Dedifferentiated amniotic fluid mesenchymal stem cell (primary cell): ENCODE results near the gene WDR37.
"Not testable (repeated sequence)": the region's sequence is repeated elsewhere in the genome, so short reads cannot be mapped to it uniquely, and the experiment has no call there.

Experiments
- DNase-seq: peaks from one replicate; pipeline ENCODE4 v3.0.0-alpha.2; 2016; ENCODE audit errors: extremely low spot score

The WDR37 gene

GRCh38 chr10:1056326-1057105, at the start of gene WDR37:
Gene WDR37, plus strand, starts transcription at chr10:1056385. Its CDS starts 15,771 bp downstream, at chr10:1072156.
- DNase-seq: peak; percentile 70

- DNase-seq: no peak
Observed at GRCh38 chr10:1006573-1006972, 49.6 kb upstream of the WDR37 start.

GRCh38 chr10:1007583-1007982, 48.6 kb upstream of the WDR37 start:
- no peak for DNase-seq

- DNase-seq: no peak
Observed at GRCh38 chr10:1009071-1009494, 47.1 kb upstream of the WDR37 start.

- not testable (repeated sequence) for DNase-seq
Observed at GRCh38 chr10:1009947-1010346, 46.2 kb upstream of the WDR37 start.

- no peak for DNase-seq
Observed at GRCh38 chr10:1010703-1011102, 45.5 kb upstream of the WDR37 start.

- DNase-seq: no peak
Observed at GRCh38 chr10:1011696-1012095, 44.5 kb upstream of the WDR37 start.

GRCh38 chr10:1015688-1016087, 40.5 kb upstream of the WDR37 start:
- no peak for DNase-seq

GRCh38 chr10:1019362-1019761, 36.8 kb upstream of the WDR37 start:
- DNase-seq: no peak

- no peak for DNase-seq
Observed at GRCh38 chr10:1020460-1020859, 35.7 kb upstream of the WDR37 start.

GRCh38 chr10:1020958-1021357, 35.2 kb upstream of the WDR37 start:
- no peak for DNase-seq

- no peak for DNase-seq
Observed at GRCh38 chr10:1022413-1022812, 33.8 kb upstream of the WDR37 start.

GRCh38 chr10:1024103-1024502, 32.1 kb upstream of the WDR37 start:
- no peak for DNase-seq

GRCh38 chr10:1025683-1026082, 30.5 kb upstream of the WDR37 start, which contains the start of gene IDI2:
Gene IDI2, minus strand, starts transcription at chr10:1025859. Its CDS starts 1,136 bp downstream, at chr10:1024723.
- no peak for DNase-seq

GRCh38 chr10:1026578-1026977, 29.6 kb upstream of the WDR37 start:
- DNase-seq: no peak

GRCh38 chr10:1029838-1030237, 26.3 kb upstream of the WDR37 start:
- no peak for DNase-seq

- DNase-seq: no peak
Observed at GRCh38 chr10:1033601-1034000, 22.6 kb upstream of the WDR37 start.

- DNase-seq: no peak
Observed at GRCh38 chr10:1034758-1035157, 21.4 kb upstream of the WDR37 start.

GRCh38 chr10:1035201-1035600, 21.0 kb upstream of the WDR37 start:
- DNase-seq: no peak

- DNase-seq: no peak
Observed at GRCh38 chr10:1036341-1036791, 19.8 kb upstream of the WDR37 start.

GRCh38 chr10:1037098-1037497, 19.1 kb upstream of the WDR37 start:
- no peak for DNase-seq

GRCh38 chr10:1038769-1039168, 17.4 kb upstream of the WDR37 start:
- DNase-seq: not testable (repeated sequence)

- no peak for DNase-seq
Observed at GRCh38 chr10:1040133-1040532, 16.1 kb upstream of the WDR37 start.

GRCh38 chr10:1041514-1041913, 14.7 kb upstream of the WDR37 start:
- no peak for DNase-seq
